GM18870 (cell line): ENCODE measurements around the gene OTUD5.
A peak's percentile ranks its signal among the peaks of the same experiment; 100 is the strongest.

Experiments
- ATAC-seq: cut with Tn5 transposase; IDR thresholded peaks from one replicate; pipeline ENCODE4 v1.9.1; 2021; ENCODE audit warnings: moderate library complexity; ENCODE audit not compliant: unreplicated experiment

The OTUD5 gene

DNA sequence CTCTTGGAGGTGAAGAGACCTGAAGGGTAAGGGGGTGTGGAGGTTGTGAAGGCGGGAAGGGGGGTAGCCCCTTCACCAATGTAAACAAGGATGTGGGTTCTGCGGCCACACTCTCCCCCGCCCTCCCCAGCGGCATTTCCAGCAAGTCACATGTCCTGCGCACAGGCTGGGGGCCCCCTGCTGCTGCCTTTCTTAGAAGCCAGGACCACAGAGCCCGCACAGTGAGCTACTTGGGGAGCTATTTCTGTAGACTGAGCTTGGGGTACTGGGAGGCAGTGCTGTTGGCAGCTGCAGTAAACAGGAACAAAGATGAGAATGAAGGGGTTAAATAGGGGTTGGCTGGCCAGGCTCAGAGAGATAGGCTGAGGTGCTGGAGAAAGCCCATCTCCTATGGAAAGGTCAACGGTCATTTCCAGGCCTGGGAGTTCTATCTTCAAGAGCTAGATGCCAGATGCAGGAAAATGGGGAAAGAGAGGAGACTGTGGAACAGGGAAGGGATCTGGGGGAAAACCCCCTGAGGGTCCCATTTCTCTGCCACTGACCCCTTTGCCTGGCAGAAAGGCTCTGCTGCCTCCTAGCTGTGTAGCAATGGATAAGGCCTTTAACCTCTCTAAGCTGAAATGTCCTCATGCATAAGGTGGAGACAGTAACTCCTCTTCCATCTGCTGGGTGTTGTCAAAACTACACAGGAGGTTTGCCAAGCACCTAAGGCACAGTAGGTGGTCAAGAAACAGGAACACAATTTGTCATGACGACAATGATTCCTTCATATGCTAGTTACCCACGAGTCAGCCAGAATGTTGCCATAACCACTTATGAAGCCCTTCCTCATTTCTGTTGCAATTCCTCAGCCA is 20.1 kb downstream of the OTUD5 start:
- peak; percentile 46 for ATAC-seq

DNA sequence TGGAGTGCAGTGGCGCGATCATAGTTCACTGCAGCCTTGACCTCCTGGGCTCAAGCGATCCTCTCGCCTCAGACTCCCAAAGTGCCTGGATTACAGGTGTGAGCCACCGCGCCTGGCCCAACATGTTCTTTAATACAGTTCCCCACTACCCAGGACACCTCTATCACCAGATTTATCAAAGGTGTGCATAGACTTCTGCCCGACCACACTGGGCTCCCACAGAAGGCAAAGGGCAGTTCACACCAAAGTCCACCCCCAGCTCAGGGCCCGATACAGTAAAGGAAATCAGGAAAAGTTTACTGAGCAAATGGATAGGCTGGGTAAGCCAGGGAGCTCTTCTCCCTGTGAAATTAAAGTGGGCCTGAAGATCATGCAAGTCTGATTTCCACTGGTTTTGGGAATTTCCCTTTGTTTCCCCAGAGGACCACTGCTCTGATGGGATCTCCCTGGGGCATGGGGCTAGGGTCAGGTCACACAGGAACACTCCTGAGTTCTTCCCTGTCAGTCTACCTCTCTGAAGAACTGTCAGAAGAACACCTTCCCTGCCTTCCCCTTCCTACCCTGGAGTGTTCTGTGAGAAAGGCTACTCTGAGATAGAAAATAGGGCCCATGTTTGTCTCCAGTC is 20.9 kb downstream of the OTUD5 start:
- peak; percentile 2 for ATAC-seq

DNA sequence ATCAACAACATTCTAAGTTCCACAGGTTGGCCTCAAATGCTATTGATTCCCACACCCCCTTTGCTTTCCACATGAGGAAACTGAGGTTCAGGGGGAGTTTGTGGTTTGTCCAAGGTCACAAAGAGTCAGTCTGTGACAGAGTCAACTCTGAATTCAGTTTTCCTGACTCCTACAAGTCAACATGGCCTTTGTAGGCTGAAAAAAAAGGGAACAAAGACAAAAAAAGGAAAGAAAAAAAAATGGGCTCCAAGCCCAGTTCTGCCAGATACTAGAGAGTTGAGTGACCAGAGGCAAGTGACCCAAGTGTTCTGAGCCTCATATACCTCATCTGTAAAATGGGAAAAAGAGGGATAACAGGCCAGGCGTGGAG is 22.1 kb downstream of the OTUD5 start:
- ATAC-seq, result no peak

DNA sequence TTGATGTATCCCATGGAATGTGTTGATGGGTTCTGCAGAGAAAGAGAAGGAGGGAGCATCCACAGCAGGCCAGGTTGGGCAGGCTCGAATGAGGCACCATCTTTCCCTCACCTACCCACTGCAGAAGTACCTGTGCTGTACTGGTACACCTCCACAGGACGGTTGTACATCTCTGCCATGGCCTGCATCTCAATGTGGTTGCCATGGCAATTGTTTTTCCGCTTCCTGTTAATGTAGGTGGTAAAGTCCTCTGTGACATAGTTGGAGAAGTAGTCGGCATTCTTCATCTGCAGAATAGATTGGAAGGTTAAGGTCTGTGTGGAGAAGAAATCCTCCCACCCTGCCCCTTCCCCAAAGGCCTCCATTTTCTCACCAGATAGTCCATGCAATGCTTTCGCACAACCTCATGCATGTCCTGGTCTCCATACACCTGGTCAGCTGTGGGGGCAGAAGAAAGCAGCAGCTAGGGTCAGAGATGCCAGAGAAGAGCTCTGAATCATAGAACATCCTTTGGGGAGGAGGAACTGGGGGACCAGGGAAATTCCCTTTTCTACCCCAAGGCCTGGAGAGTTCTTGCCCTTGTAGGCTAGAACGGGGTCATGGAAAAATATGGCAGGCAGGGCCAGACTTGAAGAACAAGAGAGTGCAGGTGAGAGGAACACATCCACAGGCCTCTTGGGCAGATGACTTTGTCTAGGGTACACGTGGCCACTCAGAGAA is 22.7 kb downstream of the OTUD5 start:
- no peak for ATAC-seq

DNA sequence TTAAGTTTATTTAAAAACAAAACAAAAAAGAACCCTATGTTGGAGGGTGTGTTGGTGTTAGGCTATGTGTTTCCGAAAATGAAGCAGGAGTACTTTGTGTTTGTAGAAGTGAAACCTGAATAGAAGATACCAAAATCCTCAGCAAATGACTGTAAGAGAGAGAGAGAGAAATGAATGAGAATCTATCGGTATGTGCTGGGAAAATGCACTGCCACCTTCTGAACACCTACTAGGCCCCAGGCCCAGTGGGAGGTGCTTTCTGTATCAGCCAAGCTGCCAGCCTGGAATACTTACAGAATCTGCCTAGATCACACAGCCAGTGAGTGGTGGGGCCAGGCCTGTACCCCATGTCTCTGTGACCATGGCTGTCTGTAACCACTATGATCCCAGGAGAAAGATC is 23.6 kb downstream of the OTUD5 start:
- no peak for ATAC-seq

DNA sequence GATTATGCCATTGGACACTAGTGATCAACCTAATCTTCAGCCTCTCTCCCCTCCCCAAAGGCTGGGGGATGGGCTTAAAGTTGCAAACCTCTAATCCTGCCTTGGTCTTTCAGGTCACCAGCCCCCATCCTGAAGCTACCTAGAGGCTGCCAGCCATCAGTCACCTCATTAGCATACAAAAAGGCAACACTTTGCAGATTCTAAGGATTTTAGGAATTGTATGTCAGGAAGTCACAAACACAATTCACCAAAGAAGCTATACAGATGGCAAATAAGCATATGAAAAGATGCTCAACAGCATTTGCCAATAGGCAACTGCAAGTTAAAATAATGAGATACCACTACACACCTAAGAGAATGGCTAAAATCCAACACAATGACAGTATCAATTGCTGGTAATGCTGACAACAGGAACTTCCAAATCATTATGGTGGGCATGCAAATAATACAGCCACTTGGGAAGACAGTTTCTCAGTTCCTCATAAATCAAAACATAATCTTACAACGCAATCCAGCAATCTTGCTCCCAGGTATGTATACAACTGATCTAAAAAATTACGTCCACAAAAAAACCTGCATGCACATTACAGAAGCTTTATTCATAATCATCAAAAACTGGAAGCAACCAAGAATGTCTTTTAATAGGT is 29.5 kb downstream of the OTUD5 start:
- ATAC-seq, result no peak

DNA sequence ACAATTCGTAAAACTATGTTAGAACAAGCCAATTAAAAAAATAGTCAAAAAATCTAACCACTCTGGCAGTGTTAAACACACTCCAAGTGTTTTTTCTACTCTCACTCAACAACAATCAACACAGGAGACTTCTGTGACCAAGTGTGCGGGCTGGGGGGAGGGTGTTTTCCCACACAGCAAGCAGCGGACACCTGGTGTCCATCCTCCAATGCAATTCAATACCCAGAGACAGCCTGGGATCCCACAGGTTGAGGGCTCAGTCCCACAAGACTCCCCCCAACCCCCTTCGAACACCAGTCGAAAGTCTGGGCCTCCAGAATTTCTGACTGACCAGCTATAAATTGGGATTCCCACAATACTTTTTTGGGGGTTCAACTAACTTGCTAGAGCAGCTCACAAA is 30.3 kb downstream of the OTUD5 start:
- ATAC-seq, result no peak

DNA sequence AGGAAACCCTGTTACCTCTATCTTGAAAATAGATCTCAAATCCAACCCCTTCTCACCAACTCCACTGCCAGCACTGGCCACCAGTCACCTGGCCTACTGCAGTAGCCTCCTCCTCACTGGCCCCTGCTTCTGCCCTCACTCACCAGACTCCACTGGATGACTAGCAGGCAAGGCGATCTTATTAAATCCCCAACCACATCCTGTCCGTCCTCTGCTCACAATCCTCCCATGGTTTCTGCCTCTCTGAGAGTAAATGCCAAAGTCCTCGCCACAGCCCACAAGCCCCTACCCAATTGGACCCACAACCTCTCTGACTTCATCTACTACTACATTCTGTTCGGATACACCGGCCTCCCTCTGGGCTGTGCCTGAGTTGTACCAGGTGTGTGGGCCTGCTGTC is 33.1 kb downstream of the OTUD5 start:
- no peak for ATAC-seq

DNA sequence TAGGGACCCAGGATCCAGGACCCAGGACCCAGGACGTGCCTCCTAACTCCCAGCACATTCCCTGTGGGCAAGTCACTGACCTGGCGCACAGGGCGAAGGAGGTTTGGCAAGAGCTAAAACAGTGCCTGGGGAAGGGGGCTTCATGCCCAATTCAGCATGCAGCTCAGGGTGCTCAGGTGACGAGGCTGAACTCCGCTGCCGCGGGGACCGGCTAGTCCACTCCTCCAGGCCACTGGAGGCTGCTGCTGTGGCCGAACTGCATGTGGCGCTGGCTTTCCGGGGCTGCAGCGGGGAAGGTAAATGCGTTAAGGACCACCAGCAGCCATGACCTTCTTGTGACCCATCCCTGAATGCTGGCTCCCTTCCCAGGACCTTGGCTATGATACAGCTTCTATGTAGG is 33.6 kb downstream of the OTUD5 start:
- no peak for ATAC-seq

DNA sequence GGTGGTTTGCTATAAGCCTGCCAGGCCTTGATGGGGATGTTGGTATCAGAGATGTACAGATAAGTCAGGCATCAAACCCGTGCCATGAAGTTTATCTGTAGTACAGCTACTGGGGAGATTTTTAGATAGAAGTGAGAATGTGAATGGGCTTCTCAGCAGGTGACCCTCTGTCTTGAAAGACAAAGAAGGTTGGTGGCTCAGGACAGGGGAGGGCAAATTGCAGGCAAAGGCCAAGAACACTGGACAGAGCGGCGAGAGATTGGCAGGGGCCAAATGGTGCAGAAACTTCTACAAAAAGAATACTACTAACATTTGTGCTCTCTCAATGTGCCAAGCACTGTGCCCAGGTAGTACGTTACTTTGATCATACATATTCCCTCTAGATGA is 36.7 kb downstream of the OTUD5 start:
- no peak for ATAC-seq

DNA sequence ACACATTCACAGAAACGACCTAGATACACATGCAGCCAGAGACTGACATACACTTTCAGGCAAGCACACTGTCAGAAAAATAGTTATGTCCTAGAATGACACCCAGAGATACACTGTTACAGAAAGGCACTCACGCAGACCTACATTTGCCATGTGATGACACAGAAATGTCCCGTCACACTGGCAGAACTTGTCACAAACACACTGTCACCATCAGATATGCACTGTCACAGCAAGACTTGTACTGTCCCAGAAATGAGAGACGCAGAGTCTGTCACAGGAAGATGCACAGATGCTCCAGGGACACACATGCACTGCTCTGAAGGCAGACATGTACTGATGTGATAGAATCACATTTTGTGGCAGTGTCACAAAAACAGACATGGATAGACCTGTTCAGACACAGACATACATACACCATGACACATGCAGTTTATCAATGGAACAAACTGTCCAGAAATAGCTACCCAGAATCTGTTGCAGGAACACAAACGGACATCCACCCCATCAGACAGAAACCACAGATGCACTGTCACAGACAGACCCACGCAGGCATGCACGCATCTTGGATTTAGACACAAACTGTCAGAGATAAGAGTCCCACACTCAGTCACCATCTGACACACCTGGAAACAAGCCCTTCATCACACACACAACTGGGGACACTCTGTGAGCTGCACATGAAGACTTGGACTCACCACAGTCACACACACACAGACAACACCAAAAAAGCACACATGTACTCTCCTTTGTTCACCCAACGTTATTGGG is 37.3 kb downstream of the OTUD5 start:
- ATAC-seq, result no peak

DNA sequence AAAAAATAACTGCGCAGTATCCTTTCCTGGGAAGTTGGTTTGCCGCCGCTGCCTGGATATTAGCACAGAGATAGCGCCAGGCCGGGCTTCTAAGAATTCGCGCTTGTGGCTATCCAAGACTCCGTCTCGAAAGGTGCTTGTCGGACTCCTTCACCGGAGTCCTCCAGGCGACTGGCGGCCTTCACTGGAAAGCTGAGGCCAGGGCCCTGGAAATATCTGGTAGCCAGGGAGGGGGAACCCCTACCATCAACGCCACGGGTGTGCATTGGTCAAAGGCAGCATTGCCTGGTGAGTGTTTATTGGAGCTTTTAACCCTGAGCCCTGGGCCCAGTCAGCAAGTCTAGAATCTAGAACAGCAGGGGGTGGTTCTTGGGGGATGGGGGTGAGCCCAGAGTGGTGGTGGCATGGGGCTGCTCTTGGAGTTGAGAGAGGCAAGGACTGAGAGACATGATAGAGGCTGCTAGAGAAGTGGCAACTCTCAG is 38.0 kb downstream of the OTUD5 start:
- no peak for ATAC-seq

DNA sequence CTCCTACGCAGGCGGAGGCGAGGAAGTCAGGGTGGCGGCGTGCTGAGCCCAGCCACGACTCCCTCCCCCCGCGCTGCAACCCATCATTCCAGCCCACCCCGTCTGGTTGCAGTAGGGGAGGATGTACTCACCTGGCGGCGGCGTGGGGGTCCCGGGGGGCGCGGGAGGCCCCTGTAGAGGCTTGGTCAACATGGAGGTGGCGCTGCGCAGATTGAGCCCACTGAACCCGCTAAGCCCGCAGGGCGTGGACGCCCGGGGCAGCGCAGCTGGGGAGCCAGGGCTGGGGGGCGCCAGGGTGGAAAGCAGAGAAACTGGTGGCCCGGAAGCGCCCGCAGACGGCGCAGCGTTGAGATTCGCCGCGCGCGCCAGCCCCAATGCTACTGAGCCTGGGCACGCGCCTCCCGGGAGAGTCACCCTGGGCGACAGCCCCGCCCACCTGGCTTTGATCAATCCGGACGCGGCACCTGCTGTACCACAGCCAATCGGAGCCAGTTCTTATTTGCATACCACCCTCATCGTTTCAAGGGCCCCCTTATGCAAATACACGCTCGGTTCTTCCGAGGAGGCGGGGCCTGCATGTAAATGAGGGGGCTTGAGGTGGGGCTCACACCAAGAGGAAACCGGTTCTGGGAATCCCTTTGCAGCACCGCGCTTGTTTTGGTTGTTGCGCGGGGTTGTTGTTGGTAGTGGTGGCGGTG is 38.6 kb downstream of the OTUD5 start, which contains the start of gene PIM2:
PIM2 (minus strand) TSS at position 382 of the 698 bp plus-strand sequence; CDS start at position 192, 190 bp downstream.
- ATAC-seq, result peak; percentile 63

DNA sequence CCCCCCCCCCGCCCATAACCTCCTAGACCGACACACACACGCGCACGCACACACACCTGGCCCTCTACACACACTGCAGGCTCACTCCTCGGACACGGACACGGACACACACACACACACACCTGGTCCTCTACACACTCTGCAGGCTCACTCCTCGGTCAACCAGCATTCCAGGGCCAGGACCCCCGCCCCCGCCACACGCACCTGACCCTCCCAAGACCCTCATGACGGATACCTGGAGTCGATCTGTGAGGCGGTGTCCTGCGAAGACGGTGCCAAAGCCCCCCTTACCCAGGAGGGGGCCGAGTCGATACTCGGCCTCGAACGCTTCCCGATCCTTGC is 39.1 kb downstream of the OTUD5 start:
- no peak for ATAC-seq

DNA sequence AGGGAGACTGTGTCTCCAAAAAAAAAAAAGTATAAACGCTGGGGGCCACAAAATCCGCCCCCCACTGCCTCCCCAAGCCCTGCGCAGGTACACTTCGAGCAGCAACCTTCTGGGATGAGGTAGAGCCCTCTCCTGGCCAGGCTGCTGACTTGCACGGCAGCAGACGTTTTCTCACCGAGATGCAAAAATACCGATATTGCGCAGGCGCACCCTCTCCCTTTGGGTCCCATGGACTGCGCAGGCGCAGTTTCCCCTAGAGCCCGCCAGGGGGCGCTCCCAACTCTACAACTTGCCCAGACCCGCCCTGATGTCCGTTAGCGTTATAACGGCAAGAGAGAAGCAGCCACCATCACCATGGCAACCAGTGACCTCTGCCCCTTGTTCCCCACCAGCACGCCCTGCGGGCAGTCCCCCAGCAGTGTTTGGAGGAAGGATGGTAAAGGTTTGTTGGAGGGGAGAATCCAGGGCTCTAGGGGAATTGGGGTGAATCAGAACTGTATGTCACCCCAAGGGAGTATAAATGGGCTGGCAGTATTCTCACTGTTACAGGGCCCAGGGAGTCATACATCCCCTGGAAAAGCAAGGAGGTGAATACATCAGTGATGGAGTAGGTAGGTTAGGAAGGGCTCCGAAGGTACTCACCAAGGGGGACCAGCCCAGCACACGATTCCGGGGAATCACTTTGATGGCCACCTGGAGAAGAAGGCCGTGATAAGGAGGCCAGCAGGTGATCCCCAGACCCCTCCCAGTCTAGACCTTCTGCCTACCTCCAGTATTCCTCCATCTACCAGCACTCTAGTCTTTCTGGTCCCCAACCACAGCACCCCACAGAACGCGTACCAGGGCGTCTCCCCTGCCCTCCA is 40.0 kb downstream of the OTUD5 start:
- ATAC-seq, result peak; percentile 37

DNA sequence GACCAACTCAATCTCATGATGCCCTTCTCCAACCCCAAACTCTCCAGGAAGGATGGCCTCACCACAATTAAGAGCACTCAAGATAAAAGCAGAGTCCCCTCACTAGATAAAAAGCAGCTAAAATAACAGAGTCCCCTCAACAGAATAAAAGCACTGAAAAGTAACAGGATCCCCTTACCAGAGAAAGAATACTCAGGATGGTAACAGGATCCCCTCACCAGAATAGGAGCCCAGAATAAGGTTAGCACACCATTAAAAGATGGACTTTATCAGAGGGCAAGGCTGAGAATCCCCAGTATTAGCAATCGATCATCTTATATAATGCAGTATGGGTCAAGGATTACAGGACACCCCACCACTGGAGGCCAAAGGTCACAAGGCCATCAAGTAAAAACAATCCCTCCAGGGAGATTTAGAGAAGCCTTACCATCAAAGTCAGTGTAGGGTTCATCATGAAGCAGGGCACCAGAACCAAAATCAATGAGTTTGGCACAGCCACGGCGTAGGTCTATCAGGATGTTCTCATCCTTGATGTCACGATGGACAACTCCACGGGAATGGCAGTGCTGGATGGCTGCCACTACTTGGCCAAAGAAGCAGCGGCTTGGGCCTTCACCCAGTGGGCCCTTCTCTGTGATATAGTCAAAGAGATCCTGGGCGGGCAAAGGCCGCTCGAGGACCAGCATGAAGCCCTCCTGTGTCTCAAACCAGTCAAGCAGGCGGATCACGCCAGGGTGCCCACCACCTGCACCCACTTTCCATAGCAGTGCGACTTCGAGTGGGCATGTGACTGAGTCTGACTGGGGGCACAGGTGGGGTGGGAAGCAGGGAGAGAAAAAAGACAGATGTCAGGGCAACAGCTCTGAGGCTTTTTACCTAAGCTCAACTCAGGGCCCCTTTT is 42.6 kb downstream of the OTUD5 start:
- ATAC-seq, result no peak

DNA sequence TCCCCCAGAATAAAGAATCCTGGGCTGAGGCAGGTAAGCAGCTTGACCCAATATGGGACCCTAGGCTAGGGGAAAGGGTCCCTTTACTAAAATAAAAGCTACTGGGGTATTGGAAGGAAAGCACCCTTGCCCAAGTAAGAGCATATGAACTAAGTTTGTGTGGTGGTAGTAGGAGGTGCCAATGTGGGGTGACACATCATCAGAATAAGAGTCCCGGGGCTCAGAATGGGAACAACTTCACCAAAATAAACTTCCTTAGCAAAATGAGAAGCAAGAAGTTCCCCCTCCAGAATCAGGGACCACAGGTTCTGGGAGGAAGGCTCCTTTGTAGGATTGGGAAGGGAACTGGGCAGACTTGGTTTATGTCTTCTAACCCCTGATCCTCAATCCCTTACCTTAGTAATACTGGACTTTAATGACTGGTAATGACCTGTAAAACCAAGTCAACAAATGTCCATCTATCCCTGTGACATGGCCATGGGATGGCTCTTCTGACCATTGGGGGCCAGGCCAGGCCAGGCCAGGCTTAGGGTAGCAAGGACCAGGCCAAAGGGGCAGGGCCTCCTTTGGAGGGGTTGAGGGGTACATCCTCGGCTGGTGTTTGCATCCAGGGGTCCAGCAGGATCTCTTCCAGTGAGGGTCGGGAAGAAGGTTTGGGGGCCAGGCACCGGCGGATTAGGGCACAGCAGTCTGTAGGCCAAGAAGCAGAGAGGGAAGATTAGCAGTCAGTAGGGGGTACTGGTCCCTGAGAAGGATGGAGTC is 43.6 kb downstream of the OTUD5 start:
- ATAC-seq, result no peak
